Keratinocyte (primary cell): ENCODE data around the gene MS4A8. TPM values are rescaled to one million over a fixed set of nuclear protein-coding genes. Genes with fewer than 3 reads are reported as not detected.

Experiments used
- DNase-seq: peaks from one replicate; pipeline ENCODE4 v3.0.0-alpha.2; 2011; ENCODE audit warnings: low read depth, missing footprints, low spot score
- FAIRE-seq: peaks from 2 replicates; lab custom pipeline; 2011; peaks lifted over from hg19 to GRCh38; lab: Jason Lieb, UNC
- H2AFZ ChIP-seq: 2 replicates; pipeline ENCODE4 v1.6.0; 2012; ENCODE audit warnings: low read length, control low read depth, inconsistent platforms; ENCODE audit not compliant: control insufficient read depth
- H3K27ac ChIP-seq: 2 replicates; pipeline ENCODE4 v1.5.1; 2011; ENCODE audit warnings: low read length; ENCODE audit not compliant: control insufficient read depth, insufficient read depth
- H3K27me3 ChIP-seq: 3 replicates; pipeline ENCODE4 v1.6.0; 2011; ENCODE audit warnings: low read length; ENCODE audit not compliant: control insufficient read depth, insufficient read depth; ENCODE audit errors: extremely low read depth
- H3K36me3 ChIP-seq, 2 experiments: 2 replicates in 1 of 2; 3 replicates in 1 of 2; pipeline ENCODE4 v1.5.1; 2011; ENCODE audit warnings: low read length in 2 of 2, mild to moderate bottlenecking in 1 of 2; ENCODE audit not compliant: control insufficient read depth in 2 of 2, insufficient read depth in 2 of 2; ENCODE audit errors: extremely low read depth in 1 of 2
- H3K4me1 ChIP-seq: 3 replicates; pipeline ENCODE4 v1.5.1; 2011; ENCODE audit warnings: low read length; ENCODE audit not compliant: control insufficient read depth, insufficient read depth; ENCODE audit errors: extremely low read depth
- H3K4me2 ChIP-seq: 3 replicates; pipeline ENCODE4 v1.6.0; 2011; ENCODE audit warnings: low read depth, low read length; ENCODE audit not compliant: control insufficient read depth, insufficient read depth; ENCODE audit errors: extremely low read depth
- H3K4me3 ChIP-seq, 3 experiments: fragments of 200-600 bp in 1 of 3; sonication (generic) in 1 of 3; 2 replicates in 2 of 3; 3 replicates in 1 of 3; pipeline ENCODE4 v1.5.1; 2011 to 2016; ENCODE audit warnings: low read length in 3 of 3, mild to moderate bottlenecking in 3 of 3, control low read depth in 2 of 3, inconsistent platforms in 1 of 3, low read depth in 1 of 3, mixed read lengths in 1 of 3, mixed run types in 1 of 3, moderate library complexity in 1 of 3; ENCODE audit not compliant: control insufficient read depth in 2 of 3, insufficient read depth in 2 of 3; ENCODE audit errors: extremely low read depth in 1 of 3
- H3K79me2 ChIP-seq: 2 replicates; pipeline ENCODE4 v1.6.0; 2012; ENCODE audit warnings: low read length; ENCODE audit not compliant: control insufficient read depth, insufficient read depth
- H3K9ac ChIP-seq: 3 replicates; pipeline ENCODE4 v1.6.0; 2011; ENCODE audit warnings: low read length; ENCODE audit not compliant: control insufficient read depth, insufficient read depth; ENCODE audit errors: extremely low read depth
- H3K9me1 ChIP-seq: 3 replicates; pipeline ENCODE4 v1.6.0; 2011; ENCODE audit warnings: low read length; ENCODE audit not compliant: control insufficient read depth, insufficient read depth; ENCODE audit errors: extremely low read depth
- H3K9me3 ChIP-seq: 2 replicates; pipeline ENCODE4 v1.5.1; 2012; ENCODE audit warnings: low read depth, low read length; ENCODE audit not compliant: control insufficient read depth
- H4K20me1 ChIP-seq: 3 replicates; pipeline ENCODE4 v1.6.0; 2011; ENCODE audit warnings: low read length; ENCODE audit not compliant: control insufficient read depth, insufficient read depth; ENCODE audit errors: extremely low read depth
- CTCF ChIP-seq, 3 experiments: IDR thresholded peaks in 1 of 3; conservative IDR thresholded peaks in 1 of 3; optimal IDR thresholded peaks in 1 of 3; 2 replicates in 2 of 3; 3 replicates in 1 of 3; pipeline versions ENCODE3 to v1.5.1; 2011; ENCODE audit warnings: low read length in 3 of 3, mild to moderate bottlenecking in 3 of 3, moderate library complexity in 2 of 3, control low read depth in 1 of 3, inconsistent platforms in 1 of 3; ENCODE audit not compliant: insufficient read depth in 2 of 3; ENCODE audit errors: extremely low read depth in 1 of 3
- EZH2 ChIP-seq: IDR thresholded peaks from one replicate; pipeline ENCODE4 v1.6.1; 2012; ENCODE audit warnings: inconsistent platforms, mild to moderate bottlenecking, low read length, moderate library complexity
- dilution Hi-C: fragments of 300-500 bp; cut with MboI; formaldehyde crosslinking; loops from one replicate; pipeline ENCODE4 v1.7.0; 2020; ENCODE audit warnings: low sequenced_read_pairs; ENCODE audit not compliant: extremely low pct_ligation_motif_present
- polyA plus RNA-seq, 5 experiments: library from polyadenylated mRNA; depleted of rRNA in 3 of 5; stranded (reverse) in 3 of 5; stranded (forward) in 1 of 5; unstranded in 1 of 5; fragments of >200 nt; gene quantifications; 1 replicate in 1 of 5; 2 replicates in 3 of 5; 3 replicates in 1 of 5; pipeline versions ENCODE4 v1.2.1 to v1.2.3, GENCODE V29; 2011 to 2012; ENCODE audit warnings: missing spikeins in 2 of 5, low read depth in 1 of 5, low replicate concordance in 1 of 5

The MS4A8 gene
- polyA plus RNA-seq, 1 donor (not counting 4 experiments of a cell fraction or from before 2014, with no cell fraction given) = not detected

GRCh38 chr11:60720460-60720859 is 21.0 kb downstream of the MS4A8 start:
- Histone ChIP-seq H3K9me3 (no peaks in the 10 kb centered on the region), H4K20me1 (no peaks in the 10 kb centered on the region), H3K27ac (no peak overlapping the region), H3K4me2 (no peak overlapping the region), H3K79me2 (no peaks in the 10 kb centered on the region), H3K27me3 (no peaks in the 10 kb centered on the region), H3K4me3 (no peak overlapping the region), H3K9me1 (no peaks in the 10 kb centered on the region), H3K36me3 (no peaks in the 10 kb centered on the region), H3K9ac (no peak overlapping the region), H3K4me1 (no peaks in the 10 kb centered on the region), H2AFZ (no peak overlapping the region)
- no peak for FAIRE-seq
- no peak for DNase-seq
- dilution Hi-C loops = no loop called here
- no peak for TF ChIP-seq EZH2
- TF ChIP-seq CTCF (optimal IDR thresholded peaks at IDR 0.05 in 1 of 3, IDR thresholded peaks at IDR 0.05 in 1 of 3, conservative IDR thresholded peaks at IDR 0.05 in 1 of 3; ENCODE audit: extremely low read depth in 1 of 3, insufficient read depth in 2 of 3, low read length in 3 of 3) = no peak

DNA sequence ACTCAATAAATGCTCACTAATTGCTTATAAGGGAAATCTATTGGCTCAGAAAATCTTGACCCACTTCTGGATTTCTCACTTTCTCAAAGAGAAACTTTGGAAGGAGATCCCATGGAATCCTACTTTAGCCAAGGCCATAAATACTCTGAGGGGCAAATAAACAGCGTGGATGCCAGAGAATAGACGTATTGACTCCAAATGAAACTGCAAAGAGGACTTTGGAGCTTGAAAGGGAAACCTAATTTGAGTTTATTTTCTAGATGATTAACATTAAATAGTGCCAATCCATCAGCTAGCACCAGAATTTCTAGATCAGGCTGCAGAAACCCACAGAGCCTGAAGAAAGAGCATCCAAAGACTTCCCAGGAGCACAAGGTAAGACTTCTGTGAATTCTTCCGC is 25.0 kb downstream of the MS4A8 start, which contains the start of gene MS4A18:
MS4A18 (plus strand) TSS at position 301 of the 400 bp plus-strand sequence.
- dilution Hi-C loops = no loop called here
- no peaks in the 10 kb centered on the region for H3K9me1 ChIP-seq

More for the DNA sequence above, 25.0 kb downstream of the MS4A8 start, which contains the start of gene MS4A18:
- H4K20me1 ChIP-seq = no peaks in the 10 kb centered on the region
- no peak within 1 kb of the TSS for H3K4me2 ChIP-seq
- no peaks in the 10 kb centered on the region for H3K36me3 ChIP-seq
- DNase-seq = no peak
- FAIRE-seq = no peak
- no peak within 1 kb of the TSS for H3K9ac ChIP-seq
- no peaks in the 10 kb centered on the region for H3K79me2 ChIP-seq
- H3K9me3 ChIP-seq = no peaks in the 10 kb centered on the region
- H3K27ac ChIP-seq = no peak within 1 kb of the TSS
- no peak within 1 kb of the TSS for H2AFZ ChIP-seq
- H3K4me3 ChIP-seq = no peak within 1 kb of the TSS
- no peaks in the 10 kb centered on the region for H3K27me3 ChIP-seq
- no peaks in the 10 kb centered on the region for H3K4me1 ChIP-seq
- TF ChIP-seq CTCF (optimal IDR thresholded peaks at IDR 0.05 in 1 of 3, IDR thresholded peaks at IDR 0.05 in 1 of 3, conservative IDR thresholded peaks at IDR 0.05 in 1 of 3; ENCODE audit: extremely low read depth in 1 of 3, insufficient read depth in 2 of 3, low read length in 3 of 3) (no peak), EZH2 (no peak)
